Thyroid gland (tissue), 4 donors: Measurements from ENCODE around the gene UBA52.
"Not testable (repeated sequence)": the region's sequence is repeated elsewhere in the genome, so short reads cannot be mapped to it uniquely, and the experiment has no call there.

ENCODE experiments used
- POLR2A ChIP-seq, 2 donors: fragments of 450-650 bp; IDR thresholded peaks; one replicate each; pipeline ENCODE4 v1.6.1; 2017; ENCODE audit warnings: antibody characterized with exemption in 2 of 2, mild to moderate bottlenecking in 2 of 2, moderate library complexity in 1 of 2
- TF ChIP-seq, protein P1 (sequence below), 6 experiments: fragments of 200-600 bp in 3 of 6; fragments of 450-650 bp in 3 of 6; sonication (generic) in 3 of 6; IDR thresholded peaks; one replicate each; pipeline ENCODE4 v1.5.1; 2016 to 2019; ENCODE audit warnings: antibody characterized with exemption in 6 of 6, mild to moderate bottlenecking in 2 of 6, inconsistent platforms in 1 of 6, moderate library complexity in 1 of 6

DNA sequence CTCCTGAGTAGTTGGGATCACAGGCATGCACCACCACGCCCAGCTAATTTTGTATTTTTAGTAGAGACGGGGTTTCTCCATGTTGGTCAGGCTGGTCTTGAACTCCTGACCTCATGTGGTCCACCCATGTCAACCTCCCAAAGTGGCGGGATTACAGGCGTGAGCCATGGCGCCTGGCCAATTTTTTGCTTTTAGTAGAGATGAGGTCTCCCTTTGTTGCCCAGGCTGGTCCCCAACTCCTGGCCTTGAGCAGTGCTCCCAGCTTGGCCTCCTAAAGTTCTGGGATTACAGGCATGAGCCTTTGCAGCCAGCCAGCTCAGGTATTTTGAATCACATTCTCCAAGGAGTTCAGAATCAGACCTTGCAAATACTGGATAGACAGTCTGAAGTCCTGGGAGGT is 21.1 kb downstream of the UBA52 start:
- TF ChIP-seq POLR2A (IDR thresholded peaks at IDR 0.05): not testable (repeated sequence)
- TF ChIP-seq, protein P1, sequence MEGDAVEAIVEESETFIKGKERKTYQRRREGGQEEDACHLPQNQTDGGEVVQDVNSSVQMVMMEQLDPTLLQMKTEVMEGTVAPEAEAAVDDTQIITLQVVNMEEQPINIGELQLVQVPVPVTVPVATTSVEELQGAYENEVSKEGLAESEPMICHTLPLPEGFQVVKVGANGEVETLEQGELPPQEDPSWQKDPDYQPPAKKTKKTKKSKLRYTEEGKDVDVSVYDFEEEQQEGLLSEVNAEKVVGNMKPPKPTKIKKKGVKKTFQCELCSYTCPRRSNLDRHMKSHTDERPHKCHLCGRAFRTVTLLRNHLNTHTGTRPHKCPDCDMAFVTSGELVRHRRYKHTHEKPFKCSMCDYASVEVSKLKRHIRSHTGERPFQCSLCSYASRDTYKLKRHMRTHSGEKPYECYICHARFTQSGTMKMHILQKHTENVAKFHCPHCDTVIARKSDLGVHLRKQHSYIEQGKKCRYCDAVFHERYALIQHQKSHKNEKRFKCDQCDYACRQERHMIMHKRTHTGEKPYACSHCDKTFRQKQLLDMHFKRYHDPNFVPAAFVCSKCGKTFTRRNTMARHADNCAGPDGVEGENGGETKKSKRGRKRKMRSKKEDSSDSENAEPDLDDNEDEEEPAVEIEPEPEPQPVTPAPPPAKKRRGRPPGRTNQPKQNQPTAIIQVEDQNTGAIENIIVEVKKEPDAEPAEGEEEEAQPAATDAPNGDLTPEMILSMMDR (IDR thresholded peaks at IDR 0.05): not testable (repeated sequence)
